HCT116 (cell line): ENCODE data around the gene WSCD1. TPM values are rescaled to one million over a fixed set of nuclear protein-coding genes. Genes with fewer than 3 reads are reported as not detected.

ENCODE experiments used
- ATAC-seq: fragments of 200-7000 bp; cut with Tn5 transposase; 2 replicates; pipeline ENCODE4 v1.9.1; 2020; ENCODE audit warnings: mild to moderate bottlenecking, moderate library complexity
- BruUV-seq: library from RNA; stranded (reverse); fragments of 400-500 nt; replicated peaks from 2 replicates; lab custom pipeline; 2021; lab: Mats Ljungman, UMichigan
- CTCF ChIA-PET: fragments of 300-600 bp; sonication (Branson Sonifier 250); formaldehyde crosslinking; loops from one replicate; lab custom pipeline; 2021; ENCODE audit warnings: antibody characterized with exemption; lab: Charles Lee
- POLR2A ChIA-PET: fragments of 300-600, 350-600 bp; sonication (Branson Sonifier 250); formaldehyde crosslinking; loops from one replicate; lab custom pipeline; 2021; ENCODE audit warnings: antibody characterized with exemption; lab: Charles Lee
- RAD21 ChIA-PET, 2 experiments: fragments of 300-600 bp; sonication (Branson Sonifier 250); formaldehyde crosslinking; loops; one replicate each; lab custom pipeline; 2023; ENCODE audit warnings: low total read pairs in 2 of 2; ENCODE audit not compliant: uncharacterized antibody in 2 of 2, unreplicated experiment in 2 of 2, low non-redundant PET in 1 of 2; lab: Charles Lee
- DNase-seq: peaks from one replicate; pipeline ENCODE4 v3.0.0-alpha.2; 2010; ENCODE audit warnings: low read depth, low spot score
- H2AFZ ChIP-seq: fragments of 200-600 bp; shearing (Covaris generic), sonication (generic); 2 replicates; pipeline ENCODE4 v1.6.1; 2017; ENCODE audit warnings: low read depth, mixed run types, mixed read lengths, antibody characterized with exemption, low read length; ENCODE audit not compliant: poor library complexity, severe bottlenecking
- H3K27ac ChIP-seq: 2 replicates; pipeline ENCODE4 v1.5.1; 2012; ENCODE audit warnings: low read depth, low read length
- H3K27me3 ChIP-seq: fragments of 200-600 bp; sonication (generic); 2 replicates; pipeline ENCODE4 v1.6.1; 2016; ENCODE audit warnings: mixed run types, low read length, mixed read lengths; ENCODE audit not compliant: insufficient read depth
- H3K36me3 ChIP-seq, 2 experiments: fragments of 200-500 bp in 1 of 2; fragments of 200-600 bp in 1 of 2; sonication (Bioruptor generic) in 1 of 2; sonication (generic) in 1 of 2; 2 replicates each; pipeline versions ENCODE4 v1.5.1 to v1.6.1; 2014 to 2016; ENCODE audit warnings: low read length in 2 of 2, inconsistent platforms in 1 of 2, mixed read lengths in 1 of 2, mixed run types in 1 of 2; ENCODE audit not compliant: insufficient read depth in 2 of 2, control insufficient read depth in 1 of 2
- H3K4me1 ChIP-seq, 2 experiments: fragments of 200-600 bp in 1 of 2; sonication (generic) in 1 of 2; 2 replicates each; pipeline versions ENCODE4 v1.5.1 to v1.6.1; 2012 to 2017; ENCODE audit warnings: low read length in 2 of 2, inconsistent platforms in 1 of 2, mild to moderate bottlenecking in 1 of 2, mixed read lengths in 1 of 2, mixed run types in 1 of 2, moderate library complexity in 1 of 2; ENCODE audit not compliant: insufficient read depth in 2 of 2, control insufficient read depth in 1 of 2
- H3K4me2 ChIP-seq: fragments of 200-600 bp; sonication (generic); 2 replicates; pipeline ENCODE4 v1.6.1; 2017; ENCODE audit warnings: mixed run types, low read length, mixed read lengths
- H3K4me3 ChIP-seq, 2 experiments: fragments of 200-600 bp in 1 of 2; sonication (generic) in 1 of 2; replicated peaks in 1 of 2; 2 replicates each; pipeline ENCODE4 v1.5.1; 2011 to 2016; ENCODE audit warnings: low read length in 2 of 2, control low read depth in 1 of 2, low read depth in 1 of 2, mild to moderate bottlenecking in 1 of 2, mixed read lengths in 1 of 2, mixed run types in 1 of 2
- H3K79me2 ChIP-seq: fragments of 200-600 bp; sonication (generic); 2 replicates; pipeline ENCODE4 v1.6.1; 2017; ENCODE audit warnings: mild to moderate bottlenecking, mixed run types, low read length, moderate library complexity, mixed read lengths; ENCODE audit not compliant: insufficient read depth
- H3K9ac ChIP-seq: fragments of 200-600 bp; sonication (generic); 2 replicates; pipeline ENCODE4 v1.6.1; 2016; ENCODE audit warnings: low read length, mixed read lengths
- H3K9me2 ChIP-seq: fragments of 200-600 bp; sonication (generic), shearing (Covaris generic); 2 replicates; pipeline ENCODE4 v1.6.1; 2017; ENCODE audit warnings: mixed run types, mild to moderate bottlenecking, moderate library complexity; ENCODE audit not compliant: insufficient read depth
- H3K9me3 ChIP-seq, 2 experiments: fragments of 200-500 bp in 1 of 2; fragments of 200-600 bp in 1 of 2; sonication (Bioruptor generic) in 1 of 2; sonication (generic) in 1 of 2; 2 replicates each; pipeline ENCODE4 v1.6.1; 2014 to 2017; ENCODE audit warnings: low read length in 2 of 2, mixed read lengths in 2 of 2, inconsistent platforms in 1 of 2, low read depth in 1 of 2, mild to moderate bottlenecking in 1 of 2, mixed run types in 1 of 2, moderate library complexity in 1 of 2; ENCODE audit not compliant: control insufficient read depth in 1 of 2, insufficient read depth in 1 of 2
- H4K20me1 ChIP-seq: fragments of 200-600 bp; sonication (generic), shearing (Covaris generic); 2 replicates; pipeline ENCODE4 v1.6.1; 2017; ENCODE audit warnings: mixed run types, mild to moderate bottlenecking, moderate library complexity; ENCODE audit not compliant: insufficient read depth
- CBX3 ChIP-seq: IDR thresholded peaks from 2 replicates; pipeline ENCODE4 v1.6.1; 2012; ENCODE audit warnings: low read depth
- EGR1 ChIP-seq: IDR thresholded peaks from 2 replicates; pipeline ENCODE4 v1.6.1; 2012; ENCODE audit warnings: low read depth
- EZH2phosphoT487 ChIP-seq: fragments of 200-600 bp; IDR thresholded peaks from 2 replicates; pipeline ENCODE4 v1.6.1; 2018; ENCODE audit warnings: antibody characterized with exemption, borderline replicate concordance
- POLR2AphosphoS5 ChIP-seq: IDR thresholded peaks from 2 replicates; pipeline ENCODE4 v1.6.1; 2011; ENCODE audit warnings: mild to moderate bottlenecking, low read depth, low read length, moderate library complexity
- RAD21 ChIP-seq: IDR thresholded peaks from 2 replicates; pipeline ENCODE4 v1.6.1; 2012; ENCODE audit warnings: low read depth, mild to moderate bottlenecking
- SP1 ChIP-seq: IDR thresholded peaks from 2 replicates; pipeline ENCODE4 v1.6.1; 2012; ENCODE audit warnings: low read depth
- SRF ChIP-seq: IDR thresholded peaks from 2 replicates; pipeline ENCODE4 v1.6.1; 2012; ENCODE audit warnings: low read depth
- ZNF274 ChIP-seq: fragments of 200-500 bp; sonication (Bioruptor generic); IDR thresholded peaks from 2 replicates; pipeline ENCODE4 v1.6.1; 2014; ENCODE audit warnings: mild to moderate bottlenecking, low read depth, low read length, inconsistent platforms
- intact Hi-C: fragments of 100-400 bp; cut with micrococcal nuclease; formaldehyde crosslinking; loops from 2 replicates; pipeline ENCODE4 v1.10.0; 2022
- total RNA-seq: library from RNA; stranded (reverse); gene quantifications from one replicate; pipeline ENCODE4 v1.2.1, GENCODE V29; 2021; ENCODE audit not compliant: unreplicated experiment
- TF ChIP-seq, protein P1 (sequence below): IDR thresholded peaks from 2 replicates; pipeline ENCODE4 v1.6.1; 2011; ENCODE audit warnings: mild to moderate bottlenecking, low read length, moderate library complexity; ENCODE audit not compliant: insufficient replicate concordance; ENCODE audit errors: extremely low read depth
- TF ChIP-seq, protein P2 (sequence below): IDR thresholded peaks from 2 replicates; pipeline ENCODE4 v1.6.1; 2012
- TF ChIP-seq, protein P3 (sequence below): IDR thresholded peaks from 2 replicates; pipeline ENCODE4 v1.6.1; 2012

WSCD1 gene
- total RNA-seq, 1 experiment from 2014 or later = 0.15 TPM

DNA sequence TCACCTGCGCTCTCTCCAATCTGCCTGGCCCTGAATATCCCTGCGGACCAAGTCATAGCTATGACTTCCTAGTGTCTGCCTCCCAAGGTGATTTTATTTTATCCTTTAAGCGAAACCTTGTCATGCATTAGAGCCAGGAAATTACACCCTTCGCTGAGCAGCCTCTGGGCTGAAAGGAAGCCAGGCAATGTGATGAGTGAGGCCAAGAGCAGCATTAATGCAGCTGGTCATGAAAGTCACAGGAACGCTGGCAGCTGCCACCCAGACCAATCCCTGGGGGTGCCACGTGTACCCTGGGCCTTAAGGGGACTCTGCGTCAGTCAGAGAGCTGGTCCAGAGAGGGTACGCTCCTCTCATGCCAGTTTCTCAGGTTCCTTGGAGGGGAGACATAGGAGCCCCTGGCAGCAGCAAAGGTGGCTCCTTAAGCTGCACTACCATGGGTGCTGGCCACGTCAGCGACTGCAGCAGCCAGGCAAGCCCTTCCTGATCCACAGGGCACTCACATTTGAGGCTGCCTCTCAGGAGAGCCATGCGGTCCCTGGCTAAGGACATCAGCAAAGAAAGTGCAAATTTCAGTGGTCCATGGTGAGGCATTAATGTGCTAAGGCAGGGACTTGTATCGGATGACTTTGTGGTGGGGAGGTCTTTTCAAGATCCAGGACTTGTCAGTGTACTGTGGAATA is 42.7 kb upstream of the WSCD1 start (continued):
- TF ChIP-seq, protein P1, sequence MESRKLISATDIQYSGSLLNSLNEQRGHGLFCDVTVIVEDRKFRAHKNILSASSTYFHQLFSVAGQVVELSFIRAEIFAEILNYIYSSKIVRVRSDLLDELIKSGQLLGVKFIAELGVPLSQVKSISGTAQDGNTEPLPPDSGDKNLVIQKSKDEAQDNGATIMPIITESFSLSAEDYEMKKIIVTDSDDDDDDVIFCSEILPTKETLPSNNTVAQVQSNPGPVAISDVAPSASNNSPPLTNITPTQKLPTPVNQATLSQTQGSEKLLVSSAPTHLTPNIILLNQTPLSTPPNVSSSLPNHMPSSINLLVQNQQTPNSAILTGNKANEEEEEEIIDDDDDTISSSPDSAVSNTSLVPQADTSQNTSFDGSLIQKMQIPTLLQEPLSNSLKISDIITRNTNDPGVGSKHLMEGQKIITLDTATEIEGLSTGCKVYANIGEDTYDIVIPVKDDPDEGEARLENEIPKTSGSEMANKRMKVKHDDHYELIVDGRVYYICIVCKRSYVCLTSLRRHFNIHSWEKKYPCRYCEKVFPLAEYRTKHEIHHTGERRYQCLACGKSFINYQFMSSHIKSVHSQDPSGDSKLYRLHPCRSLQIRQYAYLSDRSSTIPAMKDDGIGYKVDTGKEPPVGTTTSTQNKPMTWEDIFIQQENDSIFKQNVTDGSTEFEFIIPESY = no peak
- no peak for TF ChIP-seq ZNF274
- TF ChIP-seq CBX3 = no peak
- TF ChIP-seq EZH2phosphoT487 = no peak
- no peak for TF ChIP-seq POLR2AphosphoS5
- TF ChIP-seq, protein P2, sequence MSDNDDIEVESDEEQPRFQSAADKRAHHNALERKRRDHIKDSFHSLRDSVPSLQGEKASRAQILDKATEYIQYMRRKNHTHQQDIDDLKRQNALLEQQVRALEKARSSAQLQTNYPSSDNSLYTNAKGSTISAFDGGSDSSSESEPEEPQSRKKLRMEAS = no peak
- TF ChIP-seq SP1 = no peak
- no peak for TF ChIP-seq SRF
- no peak for TF ChIP-seq EGR1

DNA sequence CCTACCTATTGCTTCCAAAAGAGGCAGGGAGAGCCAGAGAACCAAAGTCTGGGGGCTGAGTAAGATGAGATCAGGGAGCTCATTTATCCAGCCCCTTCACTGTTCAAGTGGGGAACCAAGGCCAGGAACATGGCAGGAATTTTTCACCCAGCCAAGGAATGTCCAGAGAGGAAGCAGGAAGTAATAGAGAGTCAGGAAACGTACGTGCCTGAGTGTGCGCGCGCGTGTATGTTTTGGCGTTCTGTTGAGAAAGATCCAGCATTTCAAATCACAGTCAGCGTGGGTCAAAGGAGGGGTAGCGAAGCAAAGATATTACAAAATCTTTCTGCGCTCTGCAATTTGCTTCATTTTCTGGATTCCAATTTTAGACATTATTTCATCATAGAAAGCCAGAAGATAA is 41.9 kb upstream of the WSCD1 start:
- no peak for ATAC-seq
- no peaks in the 10 kb centered on the region for H4K20me1 ChIP-seq
- POLR2A ChIA-PET = no interaction called here

More for the DNA sequence above, 41.9 kb upstream of the WSCD1 start:
- Histone ChIP-seq H3K4me3 (no peak overlapping the region), H3K4me1 (no peaks in the 10 kb centered on the region), H3K4me2 (no peak overlapping the region), H3K27ac (no peak overlapping the region), H3K36me3 (no peaks in the 10 kb centered on the region), H3K79me2 (no peaks in the 10 kb centered on the region), H3K9me2 (no peaks in the 10 kb centered on the region), H2AFZ (no peak overlapping the region), H3K27me3 (peaks cover 73% of the 10 kb centered on the region), H3K9me3 (no peaks in the 10 kb centered on the region), H3K9ac (no peak overlapping the region)
- no peak for DNase-seq
- intact Hi-C loops = no loop called here
- ChIA-PET RAD21 (no interaction called here), CTCF (no interaction called here)
- no peak for TF ChIP-seq RAD21
- TF ChIP-seq, protein P3, sequence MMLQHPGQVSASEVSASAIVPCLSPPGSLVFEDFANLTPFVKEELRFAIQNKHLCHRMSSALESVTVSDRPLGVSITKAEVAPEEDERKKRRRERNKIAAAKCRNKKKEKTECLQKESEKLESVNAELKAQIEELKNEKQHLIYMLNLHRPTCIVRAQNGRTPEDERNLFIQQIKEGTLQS = no peak
- no peak for TF ChIP-seq POLR2AphosphoS5
- TF ChIP-seq, protein P1 = no peak
- TF ChIP-seq, protein P2 = no peak
- BruUV-seq = no TSS peak
